Mucosa of stomach (tissue), 1 donor: ENCODE results near the gene ACYP2.

Source experiments
- H3K27me3 ChIP-seq: one replicate; pipeline ENCODE4 v1.7.0; 2013; ENCODE audit warnings: mild to moderate bottlenecking, low read length; ENCODE audit not compliant: control insufficient read depth, insufficient read depth
- H3K36me3 ChIP-seq: one replicate; pipeline ENCODE4 v1.7.0; 2013; ENCODE audit warnings: low read length; ENCODE audit not compliant: control insufficient read depth, insufficient read depth
- H3K4me1 ChIP-seq: one replicate; pipeline ENCODE4 v1.7.0; 2013; ENCODE audit warnings: mild to moderate bottlenecking, low read length; ENCODE audit not compliant: control insufficient read depth, insufficient read depth
- H3K4me3 ChIP-seq: one replicate; pipeline ENCODE4 v1.7.0; 2013; ENCODE audit warnings: low read length
- H3K9ac ChIP-seq: one replicate; pipeline ENCODE4 v1.7.0; 2013; ENCODE audit warnings: mild to moderate bottlenecking, low read length, moderate library complexity
- H3K9me3 ChIP-seq: one replicate; pipeline ENCODE4 v1.7.0; 2013; ENCODE audit warnings: mild to moderate bottlenecking, low read length, moderate library complexity; ENCODE audit not compliant: control insufficient read depth
- donor health status: Pancreatic carcinoma.

ACYP2 gene

DNA sequence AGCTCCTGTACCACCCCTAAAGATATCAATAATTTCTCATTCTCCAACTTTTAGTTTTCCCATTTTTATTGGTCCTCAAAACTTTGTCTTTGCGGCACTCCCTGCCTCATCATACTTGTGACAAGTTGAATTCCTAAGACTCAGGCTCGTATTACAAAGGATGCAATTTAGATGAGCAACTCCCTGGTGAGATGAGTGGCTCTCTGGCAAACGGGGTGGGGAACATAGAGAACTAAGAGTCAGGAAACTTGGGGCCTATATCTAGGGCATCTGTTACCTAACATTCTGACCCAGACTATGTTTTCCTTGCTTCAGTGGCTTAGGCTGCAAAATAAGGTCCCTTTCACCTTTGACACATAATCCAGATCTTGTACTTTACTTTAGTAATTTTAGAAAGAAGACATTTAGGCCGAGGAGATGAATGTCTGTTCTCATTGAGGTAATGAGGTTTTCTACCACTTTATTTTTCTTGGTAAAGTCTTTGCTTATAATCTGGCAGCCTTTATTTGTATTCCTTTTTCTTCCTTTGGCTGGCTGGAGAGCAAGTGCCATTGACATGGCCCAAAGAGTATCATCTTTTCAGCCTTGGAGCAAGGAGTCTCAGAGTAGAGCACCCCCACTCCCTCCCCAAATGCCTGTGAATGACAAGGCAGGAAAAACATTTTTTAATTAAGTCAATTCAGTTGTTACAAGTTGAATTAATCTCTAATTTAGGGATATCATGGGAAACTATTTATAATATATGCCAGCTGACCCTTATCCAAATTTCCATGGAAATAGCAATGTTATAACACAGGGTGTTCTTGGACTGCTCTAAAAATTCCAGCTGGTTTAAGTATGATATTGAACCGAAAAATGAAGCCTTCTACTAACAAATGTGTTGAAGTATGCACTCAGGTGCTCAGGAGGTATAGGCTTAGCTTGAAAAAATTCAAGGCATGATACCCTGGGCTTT lies 125.4 kb downstream of the ACYP2 start:
- no peaks in the 10 kb centered on the region for H3K9me3 ChIP-seq

DNA sequence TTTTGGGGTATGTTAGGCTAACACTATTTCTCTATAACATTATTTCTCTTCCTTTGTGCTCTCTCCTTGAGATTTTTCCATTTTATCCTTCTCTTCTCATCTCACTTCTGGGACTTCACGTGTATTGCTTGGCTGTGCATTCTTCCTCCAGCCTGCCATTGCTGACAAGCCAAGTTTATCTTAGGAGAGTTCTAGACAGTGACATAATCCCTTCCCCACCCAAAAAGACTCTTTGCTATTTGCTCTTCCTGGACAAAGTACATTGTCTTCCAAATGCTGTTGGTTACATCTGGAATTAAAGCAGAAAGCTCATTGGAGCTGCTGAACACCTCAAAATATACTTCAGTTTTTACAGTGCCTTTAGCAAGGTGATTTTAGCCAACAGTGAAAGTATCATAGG lies 131.7 kb downstream of the ACYP2 start:
- Histone ChIP-seq H3K4me1 (no peaks in the 10 kb centered on the region), H3K27me3 (no peaks in the 10 kb centered on the region), H3K9me3 (no peaks in the 10 kb centered on the region), H3K9ac (no peak overlapping the region), H3K4me3 (no peak overlapping the region), H3K36me3 (no peaks in the 10 kb centered on the region)

More for the DNA sequence above, 125.4 kb downstream of the ACYP2 start:
- Histone ChIP-seq H3K9ac (no peak overlapping the region), H3K36me3 (no peaks in the 10 kb centered on the region), H3K4me1 (no peaks in the 10 kb centered on the region), H3K4me3 (no peak overlapping the region), H3K27me3 (no peaks in the 10 kb centered on the region)

DNA sequence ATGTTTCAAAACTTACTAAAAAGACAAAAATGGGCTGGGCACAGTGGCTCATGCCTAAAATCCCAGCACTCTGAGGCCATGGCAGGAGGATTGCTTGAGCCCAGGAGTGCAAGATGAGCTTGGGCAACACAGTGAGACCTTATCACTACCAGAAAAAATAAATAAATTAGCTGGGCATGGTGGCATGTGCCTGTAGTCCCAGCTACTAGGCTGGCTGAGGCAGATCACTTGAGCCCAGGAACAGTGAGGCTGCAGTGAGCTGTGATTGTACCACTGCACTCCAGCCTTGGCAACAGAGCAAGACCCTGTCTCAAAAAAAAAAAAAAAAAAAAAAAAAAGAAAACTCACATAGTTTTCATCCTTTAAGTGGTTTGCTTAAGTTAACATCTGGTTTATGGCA lies 134.2 kb downstream of the ACYP2 start:
- no peak overlapping the region for H3K9ac ChIP-seq
- no peaks in the 10 kb centered on the region for H3K4me1 ChIP-seq
- no peaks in the 10 kb centered on the region for H3K27me3 ChIP-seq

DNA sequence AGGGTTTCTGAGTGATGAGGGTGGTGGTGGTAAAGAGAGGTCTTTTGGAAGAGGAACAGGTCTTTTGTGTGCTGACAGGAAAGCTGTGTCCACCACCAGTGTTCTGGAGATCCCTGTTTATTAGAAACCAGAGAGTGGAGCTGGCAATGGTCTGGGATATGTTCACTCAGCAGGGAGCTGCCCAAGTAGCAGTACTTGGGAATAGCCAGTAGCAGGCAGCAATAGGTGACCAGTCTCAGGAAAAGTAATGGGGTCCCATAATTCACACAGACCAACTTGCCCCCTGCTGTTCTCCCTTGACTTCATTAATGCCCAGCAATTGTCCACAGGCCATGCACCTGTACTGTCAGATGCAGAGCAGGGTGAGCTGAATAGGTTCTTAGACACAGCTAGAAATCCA lies 138.8 kb downstream of the ACYP2 start:
- H3K4me1 ChIP-seq: no peaks in the 10 kb centered on the region
- no peaks in the 10 kb centered on the region for H3K36me3 ChIP-seq
- no peak overlapping the region for H3K4me3 ChIP-seq
- H3K9me3 ChIP-seq: no peaks in the 10 kb centered on the region
- no peaks in the 10 kb centered on the region for H3K27me3 ChIP-seq
- no peak overlapping the region for H3K9ac ChIP-seq

More for the DNA sequence above, 134.2 kb downstream of the ACYP2 start:
- Histone ChIP-seq H3K36me3 (no peaks in the 10 kb centered on the region), H3K4me3 (no peak overlapping the region), H3K9me3 (no peaks in the 10 kb centered on the region)

DNA sequence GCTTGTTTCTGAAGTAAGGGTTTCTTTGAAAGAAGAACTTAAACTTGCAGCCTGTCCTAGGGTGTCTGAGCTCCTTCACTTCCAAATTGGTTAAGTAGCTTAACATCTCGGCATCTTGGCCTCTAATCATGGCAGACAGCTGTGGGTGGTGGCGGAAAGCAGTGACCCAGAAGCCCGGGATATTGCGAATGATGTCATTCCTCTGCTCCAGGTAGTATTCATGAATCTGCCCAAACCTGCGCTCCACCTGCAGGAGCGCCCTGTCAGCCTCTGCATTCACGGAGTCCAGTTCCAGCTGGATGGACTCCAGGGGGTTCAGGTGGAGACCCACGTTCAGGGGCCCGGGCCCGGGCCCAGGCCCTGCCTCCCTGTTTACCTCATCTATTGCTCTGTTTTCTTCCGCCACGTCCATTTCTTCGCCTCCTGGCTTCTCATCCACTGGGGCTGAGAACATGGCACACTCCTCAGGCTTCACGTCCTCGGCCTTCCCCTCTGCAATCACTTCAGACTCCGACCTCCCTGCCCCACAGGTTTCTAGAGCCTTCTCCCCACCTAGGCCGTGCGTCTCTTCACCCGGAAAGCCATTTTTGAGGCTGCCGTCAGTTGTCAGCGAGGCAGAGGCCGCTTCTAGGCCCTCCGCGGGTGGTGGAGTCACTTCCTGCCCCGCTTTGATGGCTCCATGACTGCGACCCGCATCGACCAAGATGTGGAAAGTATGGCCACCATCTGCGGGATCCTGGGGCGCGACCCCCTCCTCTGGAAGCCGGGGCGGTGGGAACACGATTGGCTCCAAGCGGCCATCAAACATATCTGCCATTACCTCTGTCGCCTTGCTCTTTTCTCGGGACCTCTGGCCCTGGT lies 140.0 kb downstream of the ACYP2 start:
- Histone ChIP-seq H3K4me1 (no peaks in the 10 kb centered on the region), H3K27me3 (no peaks in the 10 kb centered on the region), H3K9ac (no peak overlapping the region), H3K9me3 (no peaks in the 10 kb centered on the region), H3K4me3 (no peak overlapping the region), H3K36me3 (no peaks in the 10 kb centered on the region)

DNA sequence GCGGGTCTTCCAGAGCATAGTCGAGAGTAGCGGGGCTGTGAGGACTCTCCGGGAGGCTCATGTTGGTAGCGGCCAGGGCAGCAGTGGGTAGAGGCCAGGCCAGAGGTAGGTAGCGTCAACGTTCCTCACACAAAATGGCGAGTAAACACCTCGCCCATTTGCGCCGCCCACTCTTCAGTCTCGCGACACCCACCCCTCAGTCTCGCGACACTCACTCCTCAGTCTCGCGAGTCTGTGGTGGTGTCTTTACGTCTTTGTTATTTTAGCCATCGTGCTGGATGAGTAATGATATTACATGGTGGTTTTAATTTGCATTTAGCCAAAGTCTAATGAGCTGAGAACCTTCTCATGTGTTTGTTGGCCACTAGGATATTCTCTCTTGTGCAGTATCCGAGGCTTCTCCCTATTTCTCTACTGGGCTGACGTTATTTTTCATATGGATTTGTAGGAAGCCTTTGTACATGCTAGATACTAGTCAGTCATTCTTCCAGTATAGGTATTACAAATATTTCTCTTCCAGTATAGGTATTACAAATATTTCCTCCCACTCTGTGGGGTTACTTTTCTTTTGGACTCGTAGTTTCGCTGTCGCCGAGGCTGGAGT lies 140.8 kb downstream of the ACYP2 start, which contains the start of gene TSPYL6:
TSPYL6 (minus strand) TSS at position 139 of the 604 bp plus-strand sequence; CDS start at position 61, 78 bp downstream.
- H3K4me3 ChIP-seq: no peak within 1 kb of the TSS
- H3K9ac ChIP-seq: no peak within 1 kb of the TSS
- H3K9me3 ChIP-seq: no peaks in the 10 kb centered on the region
- H3K4me1 ChIP-seq: no peaks in the 10 kb centered on the region
- H3K36me3 ChIP-seq: no peaks in the 10 kb centered on the region
- no peaks in the 10 kb centered on the region for H3K27me3 ChIP-seq

DNA sequence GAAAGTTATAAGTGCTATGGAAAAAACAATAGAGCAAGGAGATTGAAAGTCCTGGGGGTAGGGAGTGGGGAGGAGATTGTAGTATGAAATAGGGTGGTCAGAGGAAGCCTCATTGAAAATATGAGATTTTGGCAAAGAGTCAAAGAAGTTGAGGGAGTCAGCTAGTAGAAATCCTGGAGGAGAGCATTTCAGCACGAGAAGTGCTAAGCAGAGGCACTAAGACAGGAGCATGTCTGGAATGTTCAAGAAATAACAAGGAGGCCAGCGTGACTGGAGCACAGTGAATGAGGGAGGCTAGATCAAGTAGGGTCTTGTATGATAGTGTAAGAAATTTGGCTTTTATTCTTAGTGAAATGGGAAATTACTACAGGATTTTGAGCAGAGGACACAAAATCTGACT lies 142.8 kb downstream of the ACYP2 start:
- Histone ChIP-seq H3K9ac (no peak overlapping the region), H3K9me3 (no peaks in the 10 kb centered on the region), H3K36me3 (no peaks in the 10 kb centered on the region), H3K4me3 (no peak overlapping the region), H3K4me1 (no peaks in the 10 kb centered on the region), H3K27me3 (no peaks in the 10 kb centered on the region)

DNA sequence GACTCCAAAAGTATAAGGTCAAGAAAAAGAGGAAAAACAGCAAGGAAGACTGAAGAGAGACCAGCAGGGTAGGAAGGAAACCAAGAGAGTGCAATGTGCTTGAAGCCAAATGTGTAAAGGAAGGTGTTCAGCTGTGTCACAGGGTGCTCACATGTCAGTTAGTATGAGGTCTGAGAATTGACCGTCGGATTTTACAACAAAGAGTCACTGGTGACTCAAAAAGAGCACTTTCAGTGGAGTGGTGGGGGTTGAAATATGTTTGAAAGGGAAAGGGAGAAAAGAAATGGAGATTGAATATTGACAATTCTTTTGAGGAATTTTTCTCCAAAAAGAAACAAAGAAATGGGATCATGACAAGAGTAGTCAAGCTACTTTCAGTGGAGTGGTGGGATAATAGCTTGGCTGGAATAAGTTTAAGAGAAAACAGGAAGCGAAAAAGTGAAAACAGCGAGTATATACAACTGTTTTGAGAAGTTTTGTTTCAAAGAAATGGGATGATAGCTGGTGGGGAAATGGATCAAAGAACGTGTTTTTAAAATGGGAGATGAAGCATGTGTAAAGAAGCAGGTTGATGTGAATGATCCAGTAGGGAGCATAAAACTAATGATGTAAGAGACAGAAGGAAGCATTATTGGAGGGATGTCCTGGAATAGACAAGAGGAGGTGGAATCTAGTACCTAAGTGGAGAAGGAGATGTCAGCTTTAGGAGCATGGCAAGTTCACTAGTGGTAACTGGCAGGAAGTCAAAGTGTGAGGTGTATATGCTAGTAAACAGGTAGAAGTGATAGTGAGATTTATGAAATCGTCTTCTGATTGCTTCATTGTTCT lies 144.2 kb downstream of the ACYP2 start:
- Histone ChIP-seq H3K27me3 (no peaks in the 10 kb centered on the region), H3K9me3 (no peaks in the 10 kb centered on the region), H3K9ac (no peak overlapping the region), H3K4me1 (no peaks in the 10 kb centered on the region), H3K36me3 (no peaks in the 10 kb centered on the region), H3K4me3 (no peak overlapping the region)

DNA sequence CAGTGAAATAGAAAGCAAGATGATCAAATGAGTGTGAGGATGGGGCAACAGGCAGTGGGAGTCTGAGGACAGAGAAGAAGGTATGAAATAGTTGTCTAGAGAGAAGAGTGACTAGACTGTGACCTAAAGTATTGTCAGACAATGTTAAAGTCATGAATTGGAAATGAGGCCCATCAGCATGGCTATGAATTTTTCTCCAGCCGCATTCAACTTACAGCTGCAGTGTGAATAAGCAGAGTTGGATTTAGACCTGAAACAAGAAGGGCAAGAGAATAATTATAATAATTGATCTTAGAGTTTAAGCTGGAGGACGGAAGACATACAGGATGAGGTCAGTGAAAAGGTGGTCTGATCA lies 144.8 kb downstream of the ACYP2 start:
- Histone ChIP-seq H3K4me1 (no peaks in the 10 kb centered on the region), H3K36me3 (no peaks in the 10 kb centered on the region), H3K9ac (no peak overlapping the region), H3K4me3 (no peak overlapping the region), H3K9me3 (no peaks in the 10 kb centered on the region), H3K27me3 (no peaks in the 10 kb centered on the region)

DNA sequence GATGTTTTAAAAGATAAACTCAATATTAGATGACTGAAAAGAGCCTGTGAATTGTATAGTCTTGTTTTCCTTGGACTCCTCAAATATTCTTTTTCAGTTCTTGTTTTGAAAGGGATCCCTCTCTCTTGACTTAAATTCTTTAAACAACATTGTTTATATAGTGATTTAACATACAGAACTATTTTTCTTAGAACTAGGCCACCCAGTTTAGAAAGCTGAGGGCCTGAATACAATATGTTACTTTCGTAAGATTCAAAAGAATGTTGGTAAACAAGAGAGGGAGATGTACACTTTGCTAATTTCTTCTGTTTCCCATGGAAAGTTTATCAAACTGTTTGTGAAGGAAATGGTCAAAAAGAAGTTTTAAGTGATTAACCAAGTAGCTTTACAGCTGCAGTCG lies 146.1 kb downstream of the ACYP2 start:
- Histone ChIP-seq H3K9me3 (no peaks in the 10 kb centered on the region), H3K9ac (no peak overlapping the region), H3K4me1 (no peaks in the 10 kb centered on the region), H3K36me3 (no peaks in the 10 kb centered on the region), H3K4me3 (no peak overlapping the region), H3K27me3 (no peaks in the 10 kb centered on the region)

DNA sequence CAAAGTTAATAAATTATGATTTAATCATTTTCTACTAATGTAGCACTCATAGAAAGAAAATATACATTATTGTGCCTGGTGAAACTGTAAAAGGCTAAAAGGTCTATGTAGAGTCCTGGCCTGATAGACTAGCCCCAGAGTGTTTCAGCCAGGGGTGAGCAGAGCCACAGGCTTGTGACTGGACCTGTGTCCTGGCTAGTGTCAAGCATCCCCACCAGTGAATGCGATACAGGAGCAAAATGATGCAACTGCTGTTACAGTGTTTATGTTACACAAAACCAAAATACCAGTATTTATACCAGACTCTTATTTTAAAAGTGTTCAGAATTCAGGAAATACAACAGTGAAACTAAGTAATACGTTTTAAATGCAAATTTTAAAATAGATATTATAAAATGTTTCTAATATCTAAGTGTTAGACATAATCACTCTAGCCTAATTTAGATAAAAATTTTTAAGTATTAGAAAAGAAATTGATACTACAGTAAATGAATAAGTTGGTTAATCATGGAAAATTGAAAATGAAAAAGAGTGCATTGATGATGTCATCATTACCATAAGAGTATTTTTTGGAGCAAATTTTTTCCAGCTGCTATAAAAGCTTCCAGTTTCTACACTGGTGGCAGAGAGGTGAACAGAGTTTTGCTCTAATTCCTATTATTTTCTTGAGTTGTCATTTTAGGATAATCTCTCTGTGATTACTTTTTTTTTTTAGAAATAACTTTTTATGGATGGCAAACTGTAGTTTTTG lies 146.8 kb downstream of the ACYP2 start:
- no peaks in the 10 kb centered on the region for H3K9me3 ChIP-seq
- no peak overlapping the region for H3K4me3 ChIP-seq
- H3K36me3 ChIP-seq: no peaks in the 10 kb centered on the region
- no peak overlapping the region for H3K9ac ChIP-seq
- no peaks in the 10 kb centered on the region for H3K4me1 ChIP-seq
- H3K27me3 ChIP-seq: no peaks in the 10 kb centered on the region
